KOPT-K1 (cell line): Measurements from ENCODE around the gene ELMOD2.
"Not testable (repeated sequence)": the region's sequence is repeated elsewhere in the genome, so short reads cannot be mapped to it uniquely, and the experiment has no call there.

ENCODE experiments used
- H3K27ac ChIP-seq: fragments of 200-600 bp; sonication (generic); 2 replicates; pipeline ENCODE4 v1.5.1; 2016; ENCODE audit warnings: antibody characterized with exemption, mild to moderate bottlenecking, low read depth, low read length; ENCODE audit not compliant: poor library complexity, severe bottlenecking
- H3K36me3 ChIP-seq: fragments of 200-600 bp; sonication (generic); 2 replicates; pipeline ENCODE4 v1.5.1; 2017; ENCODE audit warnings: antibody characterized with exemption, mild to moderate bottlenecking, low read length, moderate library complexity; ENCODE audit not compliant: insufficient read depth
- H3K9me3 ChIP-seq: fragments of 200-600 bp; sonication (generic); 2 replicates; pipeline ENCODE4 v1.5.1; 2017; ENCODE audit warnings: antibody characterized with exemption, low read length, mild to moderate bottlenecking; ENCODE audit not compliant: insufficient read depth, poor library complexity, severe bottlenecking

The ELMOD2 gene, protein sequence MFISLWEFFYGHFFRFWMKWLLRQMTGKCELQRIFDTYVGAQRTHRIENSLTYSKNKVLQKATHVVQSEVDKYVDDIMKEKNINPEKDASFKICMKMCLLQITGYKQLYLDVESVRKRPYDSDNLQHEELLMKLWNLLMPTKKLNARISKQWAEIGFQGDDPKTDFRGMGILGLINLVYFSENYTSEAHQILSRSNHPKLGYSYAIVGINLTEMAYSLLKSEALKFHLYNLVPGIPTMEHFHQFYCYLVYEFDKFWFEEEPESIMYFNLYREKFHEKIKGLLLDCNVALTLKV

GRCh38 chr4:140523857-140524742, at the start of gene ELMOD2:
ELMOD2 (plus strand) TSS chr4:140524168; CDS start chr4:140525429, 1,261 bp downstream.
- Histone ChIP-seq H3K36me3 (peaks cover 22% of the 10 kb centered on the region), H3K27ac (peak within 1 kb of the TSS; percentile 82), H3K9me3 (no peaks in the 10 kb centered on the region)

GRCh38 chr4:140483445-140483844, 40.5 kb upstream of the ELMOD2 start:
- peaks cover 13% of the 10 kb centered on the region for H3K9me3 ChIP-seq
- H3K27ac ChIP-seq = no peak overlapping the region
- no peaks in the 10 kb centered on the region for H3K36me3 ChIP-seq

DNA sequence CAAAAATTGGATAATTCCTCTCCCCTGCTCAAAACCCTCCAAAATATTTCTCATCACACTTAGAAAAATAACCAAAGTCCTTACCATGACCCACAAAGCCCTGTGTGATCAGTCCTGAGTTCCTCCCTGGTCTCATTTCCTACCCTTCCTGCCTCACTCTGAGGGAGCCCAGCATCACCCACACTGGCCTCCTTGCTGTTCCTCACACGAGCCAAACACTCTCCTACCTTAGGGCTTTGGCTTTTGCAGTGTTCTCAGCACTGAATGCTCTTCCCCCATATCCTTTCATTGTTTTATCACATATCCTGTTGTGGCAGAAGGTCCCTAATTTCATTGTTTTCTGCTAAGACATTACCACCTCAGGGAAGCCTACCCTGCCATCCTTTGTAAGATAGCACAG, 38.0 kb upstream of the ELMOD2 start:
- H3K36me3 ChIP-seq = no peaks in the 10 kb centered on the region
- peaks cover 13% of the 10 kb centered on the region for H3K9me3 ChIP-seq
- H3K27ac ChIP-seq = no peak overlapping the region

GRCh38 chr4:140497405-140497746, 26.6 kb upstream of the ELMOD2 start:
- H3K9me3 ChIP-seq = no peaks in the 10 kb centered on the region
- H3K36me3 ChIP-seq = no peaks in the 10 kb centered on the region
- no peak overlapping the region for H3K27ac ChIP-seq

- H3K36me3 ChIP-seq = no peaks in the 10 kb centered on the region
- no peaks in the 10 kb centered on the region for H3K9me3 ChIP-seq
- H3K27ac ChIP-seq = no peak within 1 kb of the TSS
These were observed 26.0 kb upstream of the ELMOD2 start, which contains the start of gene MGAT4D for GRCh38 chr4:140497747-140498636. MGAT4D (minus strand) TSS chr4:140498293; CDS start chr4:140498222, 71 bp downstream.

DNA sequence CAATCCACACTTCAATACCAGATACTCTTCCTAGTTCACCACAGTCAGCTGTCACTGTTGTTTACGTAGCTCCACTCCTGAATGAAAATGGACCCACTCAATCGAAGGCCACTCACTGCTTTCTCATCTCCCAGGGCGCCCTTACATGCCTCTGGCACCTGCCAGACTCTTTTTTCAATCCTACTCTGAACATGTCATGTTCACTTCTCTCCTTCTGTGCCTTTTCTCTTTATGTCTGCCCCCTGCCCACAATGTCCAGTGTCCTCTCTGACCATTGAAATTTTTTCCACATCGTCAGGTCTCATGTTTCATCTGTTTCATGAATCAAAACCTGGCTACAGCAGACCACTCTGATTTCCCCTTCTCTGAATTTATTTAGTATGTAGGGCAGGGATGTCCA, 24.6 kb upstream of the ELMOD2 start:
- H3K9me3 ChIP-seq = no peaks in the 10 kb centered on the region
- no peak overlapping the region for H3K27ac ChIP-seq
- H3K36me3 ChIP-seq = no peaks in the 10 kb centered on the region

DNA sequence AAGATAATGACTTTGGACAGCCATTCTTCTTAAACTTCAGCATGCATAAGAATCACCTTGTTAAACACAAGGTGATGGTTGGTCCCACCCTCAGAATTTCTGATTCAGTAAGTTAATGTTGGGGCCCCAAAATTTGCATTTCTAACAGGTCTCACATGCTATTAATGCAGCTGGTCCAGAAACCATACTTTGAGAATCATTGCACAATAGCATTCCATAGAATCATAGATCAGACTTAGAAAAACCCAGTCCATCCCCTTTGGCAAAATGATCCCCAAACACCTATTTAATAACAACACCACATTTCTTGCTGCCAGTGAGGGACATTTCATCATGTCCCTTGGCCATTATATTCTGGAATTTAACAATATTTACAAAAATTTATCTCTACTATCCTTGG, 19.7 kb upstream of the ELMOD2 start:
- Histone ChIP-seq H3K36me3 (no peaks in the 10 kb centered on the region), H3K9me3 (no peaks in the 10 kb centered on the region), H3K27ac (no peak overlapping the region)

DNA sequence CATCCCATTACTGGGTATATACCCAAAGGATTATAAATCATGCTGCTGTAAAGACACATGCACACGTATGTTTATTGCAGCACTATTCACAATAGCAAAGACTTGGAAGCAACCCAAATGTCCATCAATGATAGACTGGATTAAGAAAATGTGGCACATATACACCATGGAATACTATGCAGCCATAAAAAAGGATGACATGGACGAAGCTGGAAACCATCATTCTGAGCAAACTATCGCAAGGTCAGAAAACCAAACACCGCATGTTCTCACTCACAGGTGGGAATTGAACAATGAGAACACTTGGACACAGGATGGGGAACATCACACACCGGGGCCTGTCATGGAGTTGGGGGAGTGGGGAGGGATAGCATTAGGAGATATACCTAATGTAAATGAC, 10.2 kb upstream of the ELMOD2 start:
- not testable (repeated sequence) for H3K9me3 ChIP-seq, H3K27ac ChIP-seq, H3K36me3 ChIP-seq

DNA sequence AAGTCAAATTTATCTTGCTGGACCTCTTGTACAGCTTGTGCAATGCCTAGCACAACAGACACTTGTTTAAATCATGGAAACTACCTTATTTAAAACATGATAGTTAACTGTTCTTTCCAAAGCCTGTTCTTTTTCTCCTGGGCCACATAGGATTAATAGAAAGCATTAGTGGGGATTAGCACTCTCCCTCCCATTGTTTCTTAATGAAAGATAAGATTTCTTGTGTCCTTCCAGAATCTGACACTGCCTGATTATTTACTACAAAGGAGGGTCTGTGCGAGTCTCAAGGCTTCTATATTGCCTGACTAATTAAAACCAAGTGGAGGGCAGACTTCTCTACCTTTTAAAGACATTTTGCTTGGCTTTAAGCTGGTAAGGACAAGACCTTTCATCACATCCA, 8.5 kb upstream of the ELMOD2 start:
- Histone ChIP-seq H3K9me3 (no peaks in the 10 kb centered on the region), H3K36me3 (no peaks in the 10 kb centered on the region), H3K27ac (no peak overlapping the region)

DNA sequence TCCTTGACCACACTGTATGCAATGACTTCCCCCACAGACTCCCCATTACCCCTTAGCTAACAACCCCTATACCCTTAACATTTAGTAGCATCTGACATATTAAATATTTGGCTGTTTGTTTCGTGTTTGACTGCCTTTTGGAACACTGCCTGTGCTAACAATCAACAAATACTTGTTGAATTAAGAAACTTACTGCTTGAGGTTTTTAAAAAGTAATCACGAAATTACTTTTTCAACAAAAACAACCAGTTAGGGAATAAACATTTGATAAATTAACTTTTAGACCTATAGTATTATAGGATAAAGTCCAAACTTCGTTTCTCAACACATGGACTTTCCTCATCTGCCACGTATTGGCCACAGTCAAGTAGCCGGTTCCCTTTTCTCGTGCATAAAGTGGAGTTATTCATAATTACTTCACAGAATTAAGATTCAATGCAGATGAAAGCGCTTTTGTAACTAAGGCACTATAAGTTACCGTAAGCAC, 555 bp upstream of the ELMOD2 start:
- peaks cover 17% of the 10 kb centered on the region for H3K36me3 ChIP-seq
- no peaks in the 10 kb centered on the region for H3K9me3 ChIP-seq
- no peak overlapping the region for H3K27ac ChIP-seq

DNA sequence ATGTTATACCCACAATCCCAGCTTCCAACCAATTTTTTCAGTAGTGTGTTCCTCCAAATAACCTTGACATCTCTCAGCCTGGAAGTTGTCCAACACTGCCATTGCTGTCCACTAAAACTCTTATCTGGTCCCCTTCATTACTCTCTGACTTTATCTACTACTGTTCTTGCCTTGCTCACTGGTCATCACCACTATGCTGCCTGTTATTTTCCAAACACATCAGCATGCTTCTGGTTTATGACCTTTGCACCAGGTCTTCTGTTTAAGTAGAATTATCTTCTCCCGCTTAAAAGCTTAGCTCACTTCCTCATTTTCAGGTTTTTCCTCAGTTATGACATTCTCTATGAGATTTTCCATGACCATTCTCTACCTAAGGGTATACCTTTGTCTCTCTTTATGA, 5.5 kb downstream of the ELMOD2 start:
- Histone ChIP-seq H3K36me3 (peaks cover 39% of the 10 kb centered on the region), H3K27ac (no peak overlapping the region)

GRCh38 chr4:140533951-140534480, 10.0 kb downstream of the ELMOD2 start:
- H3K27ac ChIP-seq = no peak overlapping the region
- H3K9me3 ChIP-seq = no peaks in the 10 kb centered on the region
- H3K36me3 ChIP-seq = peaks cover 38% of the 10 kb centered on the region

More for the DNA sequence above, 5.5 kb downstream of the ELMOD2 start:
- no peaks in the 10 kb centered on the region for H3K9me3 ChIP-seq

- no peak overlapping the region for H3K27ac ChIP-seq
- H3K9me3 ChIP-seq = no peaks in the 10 kb centered on the region
- H3K36me3 ChIP-seq = peaks cover 4% of the 10 kb centered on the region; the same call in 1 of the 2 replicates
These were observed 32.6 kb downstream of the ELMOD2 start for GRCh38 chr4:140556372-140557085.

- Histone ChIP-seq H3K9me3 (no peaks in the 10 kb centered on the region), H3K36me3 (peaks cover 3% of the 10 kb centered on the region; the same call in 1 of the 2 replicates), H3K27ac (no peak overlapping the region)
These were observed 34.0 kb downstream of the ELMOD2 start for GRCh38 chr4:140557831-140558435.
